ENCODE results near the gene LZTS2.
"Not testable (repeated sequence)": the region's sequence is repeated elsewhere in the genome, so short reads cannot be mapped to it uniquely, and the experiment has no call there.

LZTS2 gene

GRCh38 chr10:100999742-101000126 is at the start of gene LZTS2:
Gene LZTS2, plus strand, starts transcription at chr10:100999808. Its CDS starts 2,731 bp downstream, at chr10:101002539.
- DNase-seq, result no peak

- DNase-seq, result no peak
Measured at GRCh38 chr10:100960251-100960650, 39.4 kb upstream of the LZTS2 start.

- no peak for DNase-seq
Measured at GRCh38 chr10:100962351-100963080, 37.1 kb upstream of the LZTS2 start.

- DNase-seq, result no peak
Measured at GRCh38 chr10:100963826-100964225, 35.8 kb upstream of the LZTS2 start.

- no peak for DNase-seq
Measured at GRCh38 chr10:100965820-100966219, 33.8 kb upstream of the LZTS2 start.

- no peak for DNase-seq
Measured at GRCh38 chr10:100966887-100967286, 32.7 kb upstream of the LZTS2 start.

GRCh38 chr10:100967332-100967731 is 32.3 kb upstream of the LZTS2 start:
- DNase-seq, result no peak

GRCh38 chr10:100968062-100968736 is 31.4 kb upstream of the LZTS2 start:
- DNase-seq, result no peak

GRCh38 chr10:100968863-100969186 is 30.8 kb upstream of the LZTS2 start:
- no peak for DNase-seq

- DNase-seq, result peak; percentile 16
Measured at GRCh38 chr10:100969187-100970075, 30.2 kb upstream of the LZTS2 start, which contains the start of gene SEMA4G. Gene SEMA4G, plus strand, starts transcription at chr10:100969504. Its CDS starts 3,409 bp downstream, at chr10:100972913.

GRCh38 chr10:100970076-100970913 is 29.3 kb upstream of the LZTS2 start:
- no peak for DNase-seq

GRCh38 chr10:100970914-100971811 is 28.4 kb upstream of the LZTS2 start:
- DNase-seq, result no peak

- DNase-seq, result no peak
Measured at GRCh38 chr10:100972115-100972903, 27.3 kb upstream of the LZTS2 start.

- no peak for DNase-seq
Measured at GRCh38 chr10:100972904-100973535, 26.6 kb upstream of the LZTS2 start.

GRCh38 chr10:100975397-100975796 is 24.2 kb upstream of the LZTS2 start:
- DNase-seq, result not testable (repeated sequence)

- no peak for DNase-seq
Measured at GRCh38 chr10:100976906-100977305, 22.7 kb upstream of the LZTS2 start.

- DNase-seq, result no peak
Measured at GRCh38 chr10:100977436-100977835, 22.2 kb upstream of the LZTS2 start.

GRCh38 chr10:100978121-100978900 is 21.3 kb upstream of the LZTS2 start:
- no peak for DNase-seq

GRCh38 chr10:100978901-100979195 is 20.8 kb upstream of the LZTS2 start:
- DNase-seq, result no peak

Data from fibroblast of skin of right biceps (primary cell).